GM19351 (cell line): ENCODE data around the gene TEX44.
"Not testable (repeated sequence)": the region's sequence is repeated elsewhere in the genome, so short reads cannot be mapped to it uniquely, and the experiment has no call there.

Experiments used
- ATAC-seq: cut with Tn5 transposase; IDR thresholded peaks from one replicate; pipeline ENCODE4 v1.9.1; 2021; ENCODE audit warnings: mild to moderate bottlenecking, moderate library complexity; ENCODE audit not compliant: unreplicated experiment

The TEX44 gene

DNA sequence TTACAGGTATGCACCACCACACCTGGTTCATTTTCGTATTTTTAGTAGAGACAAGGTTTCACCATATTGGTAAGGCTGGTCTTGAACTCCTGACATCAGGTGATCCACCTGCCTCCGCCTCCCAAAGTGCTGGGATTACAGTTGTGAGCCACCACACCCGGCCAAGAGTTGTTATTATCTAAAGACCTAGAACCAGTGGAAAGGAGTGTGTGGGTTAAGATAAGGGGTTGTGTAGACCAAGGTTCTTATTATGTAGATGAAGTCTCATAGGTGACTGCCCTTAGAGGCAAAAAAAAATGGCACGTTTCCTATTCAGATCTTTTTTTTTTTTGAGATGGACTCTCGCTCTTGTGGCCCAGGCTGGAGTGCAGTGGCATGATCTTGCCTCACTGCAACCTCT lies 21.7 kb upstream of the TEX44 start:
- not testable (repeated sequence) for ATAC-seq

- no peak for ATAC-seq
Observed at GRCh38 chr2:231571661-231572191, 20.9 kb upstream of the TEX44 start.

DNA sequence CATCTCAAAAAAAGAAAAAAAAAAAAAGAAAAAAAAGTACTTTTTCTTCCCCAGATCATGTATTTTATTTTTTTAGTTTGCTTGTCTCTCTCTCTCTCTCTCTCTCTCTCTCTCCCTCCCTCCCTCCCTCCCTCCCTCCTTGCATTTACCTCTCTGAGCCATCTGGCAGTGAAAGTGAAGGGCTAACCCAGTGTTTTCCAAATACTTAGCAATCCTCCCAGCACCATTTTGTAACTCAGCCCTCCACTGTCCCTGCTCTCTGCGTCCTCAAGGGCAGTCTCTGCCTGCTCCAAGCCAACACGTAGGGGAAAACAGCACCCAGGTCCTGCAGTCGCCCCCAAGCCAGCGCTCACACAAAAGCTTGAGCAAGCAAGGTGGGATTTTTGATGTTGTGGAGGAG lies 19.6 kb upstream of the TEX44 start:
- ATAC-seq, result no peak

DNA sequence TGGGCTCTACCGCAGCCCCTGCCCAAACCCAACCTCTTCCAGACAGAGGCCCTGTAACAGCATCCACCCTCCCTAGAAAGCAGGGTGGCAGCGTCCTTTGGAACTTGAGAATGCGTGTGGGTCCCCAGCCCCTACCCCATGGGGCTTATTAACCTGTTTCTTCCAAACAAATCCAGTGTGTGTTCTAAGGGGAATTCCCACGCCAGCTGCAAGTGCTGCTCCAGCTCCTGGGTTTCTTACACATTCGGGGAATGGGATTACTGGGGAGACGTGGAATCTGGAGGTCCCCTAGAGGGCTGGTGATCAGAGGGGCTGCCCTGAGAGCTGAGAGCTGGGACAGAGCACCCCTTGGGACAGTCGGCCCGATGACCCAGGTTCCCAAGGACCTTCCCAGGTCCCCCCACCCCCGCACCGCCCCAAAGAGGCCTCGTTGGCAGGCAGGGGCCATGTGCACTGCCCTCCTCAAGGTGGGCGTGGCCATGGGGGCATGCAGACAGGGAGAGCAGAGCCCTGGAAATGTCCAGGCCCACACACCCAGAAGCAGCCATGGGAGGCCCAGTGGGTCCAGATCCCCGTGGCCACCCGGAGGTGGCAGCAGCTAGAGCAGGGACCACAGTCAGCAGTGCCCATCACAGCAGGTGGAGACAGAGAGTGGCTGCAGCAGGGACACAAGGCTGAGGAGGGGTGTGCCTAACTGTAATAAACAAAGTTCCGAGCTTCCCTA lies 18.8 kb upstream of the TEX44 start:
- ATAC-seq, result no peak

GRCh38 chr2:231575612-231576256 lies 16.9 kb upstream of the TEX44 start:
- ATAC-seq, result no peak

DNA sequence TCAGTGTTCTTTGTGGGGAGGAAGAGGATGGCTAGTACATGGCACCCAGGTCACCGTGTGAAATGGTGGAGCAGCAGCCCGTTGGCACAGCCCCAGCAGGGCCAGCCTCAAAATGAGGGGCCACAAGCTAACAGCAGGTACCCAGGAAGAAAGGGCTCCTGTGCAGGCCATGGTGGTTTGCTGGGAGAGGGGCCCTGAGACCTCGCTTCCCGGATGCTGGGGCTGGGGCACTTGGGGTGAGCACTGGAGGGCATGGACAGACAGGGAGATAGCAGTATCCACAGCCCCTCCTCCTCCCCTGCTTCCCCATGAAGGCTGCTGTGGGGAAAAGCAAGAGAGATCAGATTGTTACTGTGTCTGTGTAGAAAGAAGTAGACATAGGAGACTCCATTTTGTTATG lies 16.2 kb upstream of the TEX44 start:
- ATAC-seq, result no peak

- ATAC-seq, result not testable (repeated sequence)
Observed at GRCh38 chr2:231578655-231579054, 14.0 kb upstream of the TEX44 start.

DNA sequence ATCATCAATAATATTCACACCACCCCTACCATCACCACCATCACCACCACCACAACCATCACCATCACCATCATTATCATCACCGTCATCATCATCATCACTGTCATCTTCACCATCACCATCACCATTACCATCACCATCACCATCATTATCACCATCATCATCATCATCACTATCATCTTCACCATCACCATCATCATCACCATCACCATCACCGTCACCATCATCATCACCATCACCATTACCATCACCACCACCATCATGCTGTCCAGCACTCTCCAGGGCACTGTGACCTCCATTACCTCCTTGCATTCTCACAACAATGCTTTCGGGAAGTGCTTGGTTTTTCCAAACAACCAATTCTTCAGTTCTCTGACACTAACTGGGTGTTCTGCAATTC lies 13.1 kb upstream of the TEX44 start:
- ATAC-seq, result no peak

DNA sequence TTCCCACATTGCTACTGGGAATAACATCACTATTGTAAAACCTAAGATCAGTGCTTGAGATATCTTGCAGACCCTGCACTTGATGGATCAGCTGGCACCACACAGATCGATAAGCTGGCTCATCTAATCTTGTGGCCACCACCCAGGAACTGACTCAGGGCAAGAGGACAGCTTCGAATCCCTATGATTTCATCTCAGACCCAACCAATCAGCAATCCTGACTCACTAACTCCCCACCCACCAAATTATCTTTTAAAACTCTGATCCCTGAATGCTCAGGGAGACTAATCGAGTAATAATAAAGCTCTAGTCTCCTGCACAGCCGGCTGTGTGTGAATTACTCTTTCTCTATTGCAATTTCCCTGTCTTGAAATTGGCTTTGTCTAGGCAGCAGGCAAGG lies 11.3 kb upstream of the TEX44 start:
- no peak for ATAC-seq

DNA sequence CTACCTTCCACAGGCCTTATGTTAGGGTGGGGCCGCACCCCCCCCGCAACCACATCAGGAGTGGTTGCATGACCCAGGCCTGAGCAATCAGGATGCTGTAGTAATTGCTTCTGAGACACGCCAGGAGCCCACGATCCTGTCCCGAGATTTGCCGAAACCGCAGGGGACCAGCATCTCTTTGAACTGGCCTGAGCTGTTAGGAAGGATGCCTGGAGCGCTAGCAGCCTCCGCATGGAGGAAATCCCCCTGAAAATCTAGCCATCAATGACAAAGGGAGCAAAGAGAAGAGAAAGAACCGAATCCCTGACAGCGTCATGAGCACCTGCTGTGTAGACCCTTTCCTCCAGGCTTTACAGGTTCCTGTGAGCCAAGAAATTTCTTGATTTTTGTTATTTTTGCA lies 8.7 kb upstream of the TEX44 start:
- ATAC-seq, result no peak

DNA sequence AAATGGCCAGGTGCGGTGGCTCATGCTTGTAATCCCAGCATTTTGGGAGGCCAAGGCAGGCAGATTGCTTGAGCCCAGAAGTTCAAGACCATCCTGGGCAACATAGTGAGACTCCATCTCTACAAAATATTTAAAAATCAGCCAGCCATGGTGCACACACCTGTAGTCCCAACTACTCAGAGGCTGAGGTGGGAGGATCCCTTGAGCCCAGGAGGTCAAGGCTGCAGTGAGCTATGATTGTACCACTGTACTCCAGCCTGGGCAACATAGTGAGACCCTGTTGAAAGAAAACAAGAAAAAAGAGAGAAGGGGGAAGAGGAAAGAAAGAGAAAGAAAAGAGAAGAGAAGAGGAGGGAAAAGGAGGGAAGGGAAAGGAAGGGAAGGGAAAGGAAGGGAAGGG lies 4.9 kb upstream of the TEX44 start:
- not testable (repeated sequence) for ATAC-seq

DNA sequence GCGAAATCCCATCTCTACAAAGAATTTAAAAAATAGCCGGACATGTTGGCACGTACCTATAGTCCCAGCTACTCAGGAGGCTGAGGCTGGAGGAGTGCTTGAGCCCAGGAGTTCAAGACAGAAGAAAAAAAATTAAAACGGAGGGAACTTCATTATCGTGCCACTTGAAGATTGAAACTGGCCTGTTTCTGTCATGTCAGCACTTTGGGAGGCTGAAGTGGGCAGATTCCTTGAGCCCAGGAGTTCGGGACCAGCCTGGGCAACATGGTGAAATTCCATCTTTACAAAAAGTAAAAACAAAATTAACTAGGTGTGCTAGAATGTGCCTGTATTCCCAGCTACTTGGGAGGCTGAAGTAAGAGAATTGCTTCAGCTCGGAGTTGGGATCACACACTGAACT lies 3.0 kb upstream of the TEX44 start:
- no peak for ATAC-seq

GRCh38 chr2:231590614-231591013 lies 2.0 kb upstream of the TEX44 start:
- no peak for ATAC-seq

DNA sequence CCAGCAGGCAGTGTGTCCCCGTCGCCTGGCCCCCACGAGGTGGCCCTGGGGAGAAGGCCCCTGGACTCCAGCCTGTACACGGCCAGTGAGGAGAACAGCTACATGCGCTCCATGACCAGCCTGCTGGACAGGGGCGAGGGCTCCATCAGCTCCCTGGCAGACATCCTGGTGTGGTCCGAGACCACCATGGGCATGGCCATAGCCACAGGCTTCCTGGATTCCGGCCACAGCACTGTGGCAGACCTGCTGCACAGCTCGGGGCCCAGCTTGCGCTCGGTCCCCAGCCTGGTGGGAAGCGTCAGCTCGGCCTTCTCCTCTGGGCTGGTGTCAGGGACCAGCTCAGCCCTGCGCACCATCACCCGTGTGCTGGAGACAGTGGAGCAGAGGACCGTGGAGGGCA lies 1.0 kb downstream of the TEX44 start:
- no peak for ATAC-seq

- peak; percentile 95 for ATAC-seq
Observed at GRCh38 chr2:231597014-231597611, 4.4 kb downstream of the TEX44 start.

DNA sequence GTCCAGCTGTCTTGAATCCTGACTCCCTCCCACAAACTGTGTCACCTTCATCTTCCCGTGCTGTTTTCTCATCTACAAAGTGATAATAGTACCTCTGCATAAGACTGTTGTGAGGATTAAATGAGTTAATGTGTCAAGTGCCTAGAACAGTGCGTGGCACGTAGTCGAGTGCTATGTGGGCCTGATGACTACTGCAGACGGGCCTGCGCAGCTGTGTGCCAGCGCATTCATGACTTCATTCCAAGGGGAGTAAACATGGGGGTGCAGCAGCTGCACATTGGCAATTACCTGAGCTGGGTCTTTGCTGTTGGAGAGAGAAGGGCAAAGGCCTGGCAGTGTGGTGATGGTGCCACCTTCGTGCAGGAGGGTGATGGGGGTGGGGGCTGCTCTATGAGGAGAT lies 5.0 kb downstream of the TEX44 start:
- no peak for ATAC-seq

- no peak for ATAC-seq
Observed at GRCh38 chr2:231600619-231601355, 8.1 kb downstream of the TEX44 start.

GRCh38 chr2:231601356-231602229 lies 8.9 kb downstream of the TEX44 start:
- ATAC-seq, result peak; percentile 32

- ATAC-seq, result no peak
Observed at GRCh38 chr2:231602859-231603467, 10.3 kb downstream of the TEX44 start.

- peak; percentile 38 for ATAC-seq
Observed at GRCh38 chr2:231604101-231604684, 11.5 kb downstream of the TEX44 start.
